NB4 (cell line): ENCODE data around the gene SNX32.
A peak's percentile ranks its signal among the peaks of the same experiment; 100 is the strongest.
"Not testable (repeated sequence)": the region's sequence is repeated elsewhere in the genome, so short reads cannot be mapped to it uniquely, and the experiment has no call there.

ENCODE experiments used
- DNase-seq: peaks from one replicate; pipeline ENCODE4 v3.0.0; 2010; ENCODE audit warnings: low read depth
- H3K4me3 ChIP-seq: one replicate; pipeline ENCODE4 v1.5.1; 2011; ENCODE audit warnings: mild to moderate bottlenecking, low read depth, low read length, moderate library complexity
- CTCF ChIP-seq: IDR thresholded peaks from one replicate; pipeline ENCODE4 v1.5.1; 2012; ENCODE audit warnings: low read depth, low read length
- MAX ChIP-seq: IDR thresholded peaks from 2 replicates; pipeline ENCODE4 v1.6.1; 2011; ENCODE audit warnings: low read depth, low read length
- MYC ChIP-seq: IDR thresholded peaks from 2 replicates; pipeline ENCODE4 v1.6.1; 2011; ENCODE audit warnings: low read depth, low read length
- POLR2A ChIP-seq: IDR thresholded peaks from 2 replicates; pipeline ENCODE4 v1.6.1; 2011; ENCODE audit warnings: mild to moderate bottlenecking; ENCODE audit not compliant: insufficient read length; ENCODE audit errors: extremely low read depth

Gene SNX32

GRCh38 chr11:65817835-65818680 lies 15.7 kb upstream of the SNX32 start:
- peak; percentile 73 for TF ChIP-seq MAX
- TF ChIP-seq CTCF = peak; percentile 90
- TF ChIP-seq POLR2A = no peak
- peak overlapping the region; percentile 63 for H3K4me3 ChIP-seq
- DNase-seq = peak; percentile 89

GRCh38 chr11:65821107-65821506 lies 12.7 kb upstream of the SNX32 start:
- H3K4me3 ChIP-seq = no peak overlapping the region
- DNase-seq = no peak
- TF ChIP-seq POLR2A (no peak), CTCF (no peak), MYC (no peak), MAX (no peak)

- H3K4me3 ChIP-seq = no peak overlapping the region
- no peak for TF ChIP-seq CTCF
- TF ChIP-seq MAX = no peak
- TF ChIP-seq MYC = no peak
- TF ChIP-seq POLR2A = no peak
- DNase-seq = no peak
Measured at GRCh38 chr11:65822776-65823528, 10.8 kb upstream of the SNX32 start.

- TF ChIP-seq CTCF (no peak), POLR2A (no peak), MYC (no peak), MAX (no peak)
- DNase-seq = no peak
- H3K4me3 ChIP-seq = no peak overlapping the region
Measured at GRCh38 chr11:65826984-65827735, 6.6 kb upstream of the SNX32 start.

GRCh38 chr11:65829459-65829858 lies 4.3 kb upstream of the SNX32 start:
- H3K4me3 ChIP-seq = no peak overlapping the region
- no peak for TF ChIP-seq POLR2A
- TF ChIP-seq MYC = no peak
- TF ChIP-seq CTCF = no peak
- TF ChIP-seq MAX = no peak
- no peak for DNase-seq

GRCh38 chr11:65832231-65832630 lies 1.5 kb upstream of the SNX32 start:
- not testable (repeated sequence) for DNase-seq

More at GRCh38 chr11:65832231-65832630, 1.5 kb upstream of the SNX32 start:
- not testable (repeated sequence) for H3K4me3 ChIP-seq
